Tibial nerve (tissue), 4 donors: ENCODE data around the gene MAP3K12. TPM values are rescaled to one million over a fixed set of nuclear protein-coding genes. Genes with fewer than 3 reads are reported as not detected.

Experiments used
- DNase-seq, 2 donors: peaks; one replicate each; pipeline ENCODE4 v3.0.0-alpha.2; 2019; ENCODE audit warnings: low spot score in 2 of 2
- H3K27ac ChIP-seq, 4 donors: fragments of 200-600 bp; sonication (generic) in 3 of 4; one replicate each; pipeline ENCODE4 v1.5.1; 2017 to 2019; ENCODE audit warnings: mild to moderate bottlenecking in 1 of 4
- H3K27me3 ChIP-seq, 2 donors: fragments of 200-600 bp; sonication (generic) in 1 of 2; one replicate each; pipeline versions ENCODE4 v1.5.1 to v1.6.0; 2017 to 2019
- H3K36me3 ChIP-seq, 3 donors: fragments of 200-600 bp; sonication (generic); one replicate each; pipeline ENCODE4 v1.5.1; 2018 to 2019
- H3K4me1 ChIP-seq, 4 donors: fragments of 200-600 bp; sonication (generic) in 3 of 4; one replicate each; pipeline ENCODE4 v1.5.1; 2017 to 2019
- H3K4me3 ChIP-seq, 4 donors: fragments of 200-600 bp; sonication (generic) in 3 of 4; one replicate each; pipeline ENCODE4 v1.5.1; 2017 to 2019; ENCODE audit warnings: mild to moderate bottlenecking in 1 of 4, moderate library complexity in 1 of 4
- H3K9me3 ChIP-seq, 4 donors: fragments of 200-600 bp; sonication (generic) in 3 of 4; one replicate each; pipeline ENCODE4 v1.5.1; 2017 to 2019
- CTCF ChIP-seq, 5 experiments: fragments of 200-600 bp in 3 of 5; fragments of 450-650 bp in 2 of 5; sonication (generic) in 3 of 5; IDR thresholded peaks; one replicate each; pipeline ENCODE4 v1.5.1; 2016 to 2019; ENCODE audit warnings: antibody characterized with exemption in 5 of 5, mild to moderate bottlenecking in 3 of 5, moderate library complexity in 2 of 5
- EP300 ChIP-seq, 2 donors: sonication (generic); formaldehyde crosslinking; IDR thresholded peaks; one replicate each; pipeline ENCODE4 v1.6.1; 2017; ENCODE audit warnings: antibody characterized with exemption in 2 of 2, mild to moderate bottlenecking in 1 of 2
- POLR2A ChIP-seq, 2 donors: fragments of 450-650 bp; IDR thresholded peaks; one replicate each; pipeline ENCODE4 v1.6.1; 2017; ENCODE audit warnings: antibody characterized with exemption in 2 of 2, mild to moderate bottlenecking in 2 of 2, moderate library complexity in 2 of 2
- WGBS, 2 donors: methylation state at CpG; one replicate each; pipeline ENCODE4 v1.1.5; 2018; 5-methylcytosine and 5-hydroxymethylcytosine counted together
- total RNA-seq, 4 donors: library from RNA; depleted of rRNA; stranded (reverse); fragments of >200 nt; gene quantifications; one replicate each; pipeline ENCODE4 v1.1.0, GENCODE V29; 2016

MAP3K12 gene
- total RNA-seq, 4 donors from 2014 or later, result 35.6 to 95.1 (median 58.3) TPM

DNA sequence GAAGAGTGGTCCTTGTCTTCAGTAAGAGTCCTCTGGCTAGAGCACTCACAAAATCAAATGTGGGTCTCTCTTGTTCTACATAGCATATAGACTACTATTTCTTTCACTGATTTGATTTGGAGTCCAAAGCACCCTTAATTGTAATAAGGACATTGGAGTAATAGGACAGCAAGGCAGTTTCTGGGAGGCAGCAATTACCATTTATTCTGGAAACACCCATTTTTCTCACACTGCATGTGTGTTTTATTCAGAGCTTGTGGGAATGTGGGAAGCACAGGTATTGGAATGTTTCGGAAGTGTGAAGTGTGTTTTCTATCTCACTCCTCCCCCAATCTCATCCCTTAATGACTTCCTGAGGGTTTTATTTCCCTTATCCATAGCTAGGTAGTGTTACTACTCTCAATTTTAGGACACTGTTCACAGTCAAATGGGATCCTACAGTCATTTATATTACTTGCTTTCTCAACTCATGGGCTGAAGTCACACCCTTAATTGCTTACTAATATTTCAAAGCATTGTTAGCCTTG is 27.1 kb downstream of the MAP3K12 start:
- TF ChIP-seq CTCF (IDR thresholded peaks at IDR 0.05), result no peak
- TF ChIP-seq POLR2A (IDR thresholded peaks at IDR 0.05), result no peak
- TF ChIP-seq EP300 (IDR thresholded peaks at IDR 0.05), result no peak
- no peak for DNase-seq
- Histone ChIP-seq H3K4me1 (peaks cover 0 to 58% (median 15%) of the 10 kb centered on the region in 4 donors), H3K36me3 (peaks cover 5 to 99% (median 47%) of the 10 kb centered on the region in 3 donors), H3K9me3 (no peaks in the 10 kb centered on the region), H3K27me3 (no peaks in the 10 kb centered on the region), H3K27ac (no peak overlapping the region), H3K4me3 (no peak overlapping the region)
- 69 to 86% methylated on average over 1 of the region's 1 CpG for WGBS, 2 donors

- no peak for DNase-seq
- Histone ChIP-seq H3K27me3 (no peaks in the 10 kb centered on the region), H3K27ac (no peak overlapping the region), H3K4me3 (no peak overlapping the region), H3K9me3 (no peaks in the 10 kb centered on the region), H3K4me1 (peaks cover 0 to 48% (median 1%) of the 10 kb centered on the region in 4 donors), H3K36me3 (peaks cover 5 to 100% (median 66%) of the 10 kb centered on the region in 3 donors)
- TF ChIP-seq CTCF (IDR thresholded peaks at IDR 0.05), result no peak
- no peak for TF ChIP-seq EP300 (IDR thresholded peaks at IDR 0.05)
- TF ChIP-seq POLR2A (IDR thresholded peaks at IDR 0.05), result no peak
- WGBS, 2 donors, result 58 to 80% methylated on average over 1 of the region's 1 CpG
Measured at GRCh38 chr12:53468282-53468681, 31.0 kb downstream of the MAP3K12 start.

- Histone ChIP-seq H3K4me3 (no peak overlapping the region), H3K4me1 (peaks cover 0 to 48% (median 0%) of the 10 kb centered on the region in 4 donors), H3K36me3 (peaks cover 5 to 100% (median 70%) of the 10 kb centered on the region in 3 donors), H3K9me3 (no peaks in the 10 kb centered on the region), H3K27me3 (no peaks in the 10 kb centered on the region), H3K27ac (no peak overlapping the region)
- DNase-seq, result no peak
- WGBS, 2 donors, result 79 to 88% methylated on average over 2 of the region's 2 CpGs
- TF ChIP-seq POLR2A (IDR thresholded peaks at IDR 0.05) (no peak), CTCF (IDR thresholded peaks at IDR 0.05) (no peak), EP300 (IDR thresholded peaks at IDR 0.05) (no peak)
Measured at GRCh38 chr12:53467880-53468279, 31.4 kb downstream of the MAP3K12 start.

GRCh38 chr12:53467082-53467481 is 32.2 kb downstream of the MAP3K12 start:
- Histone ChIP-seq H3K27me3 (no peaks in the 10 kb centered on the region), H3K4me3 (no peak overlapping the region), H3K36me3 (peaks cover 12 to 100% (median 76%) of the 10 kb centered on the region in 3 donors), H3K4me1 (peaks cover 0 to 48% (median 0%) of the 10 kb centered on the region in 4 donors), H3K27ac (no peak overlapping the region), H3K9me3 (no peaks in the 10 kb centered on the region)
- 68 to 70% methylated on average over 5 of the region's 5 CpGs for WGBS, 2 donors
- DNase-seq, result no peak
- no peak for TF ChIP-seq POLR2A (IDR thresholded peaks at IDR 0.05)
- no peak for TF ChIP-seq EP300 (IDR thresholded peaks at IDR 0.05)
- no peak for TF ChIP-seq CTCF (IDR thresholded peaks at IDR 0.05)

- no peak overlapping the region for H3K4me3 ChIP-seq
- DNase-seq, result no peak
- peaks cover 12 to 100% (median 76%) of the 10 kb centered on the region in 3 donors for H3K36me3 ChIP-seq
- TF ChIP-seq POLR2A (IDR thresholded peaks at IDR 0.05), result no peak
- H3K27ac ChIP-seq, result no peak overlapping the region
- 64 to 70% methylated on average over 4 of the region's 4 CpGs for WGBS, 2 donors
- peaks cover 0 to 45% (median 0%) of the 10 kb centered on the region in 4 donors for H3K4me1 ChIP-seq
- no peaks in the 10 kb centered on the region for H3K9me3 ChIP-seq
- H3K27me3 ChIP-seq, result no peaks in the 10 kb centered on the region
Measured at GRCh38 chr12:53466640-53467039, 32.6 kb downstream of the MAP3K12 start.
